NCI-H82 treated with DMSO at 0.1 percent for 48 hours (cell line): Measurements from ENCODE around the gene NHSL1.

ENCODE experiments used
- DNase-seq: peaks from one replicate; lab custom pipeline; 2025; ENCODE audit not compliant: unreplicated experiment; lab: John Stamatoyannopoulos, UW

The NHSL1 gene

DNA sequence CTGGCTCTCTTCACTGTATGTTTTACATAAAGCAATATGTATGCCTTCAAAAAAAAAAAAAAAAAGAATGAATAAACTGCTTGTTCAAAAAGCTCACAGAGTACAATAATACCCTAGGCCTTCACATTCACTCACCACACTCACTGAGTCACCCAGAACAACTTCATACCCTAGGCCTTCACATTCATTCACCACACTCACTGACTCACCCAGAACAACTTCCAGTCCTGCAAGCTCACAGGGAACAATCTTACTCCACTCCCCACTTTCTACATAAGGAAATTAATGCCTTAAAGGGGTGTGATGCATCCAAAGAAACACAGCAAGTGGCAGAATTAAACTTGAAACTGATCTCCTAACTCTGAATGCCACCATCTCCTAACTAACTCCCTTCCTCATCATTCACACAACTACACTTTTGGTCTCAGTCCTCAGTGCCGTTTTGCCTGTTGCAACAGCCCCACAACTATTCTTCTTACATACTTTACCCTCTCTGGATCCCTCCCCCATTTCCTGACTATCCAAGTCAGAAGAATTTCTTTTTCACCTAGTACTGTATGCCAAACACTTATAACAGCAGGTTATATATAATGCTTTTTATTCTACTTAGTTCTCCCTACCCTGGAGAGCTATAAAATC, 34.2 kb downstream of the NHSL1 start:
- no peak for DNase-seq

DNA sequence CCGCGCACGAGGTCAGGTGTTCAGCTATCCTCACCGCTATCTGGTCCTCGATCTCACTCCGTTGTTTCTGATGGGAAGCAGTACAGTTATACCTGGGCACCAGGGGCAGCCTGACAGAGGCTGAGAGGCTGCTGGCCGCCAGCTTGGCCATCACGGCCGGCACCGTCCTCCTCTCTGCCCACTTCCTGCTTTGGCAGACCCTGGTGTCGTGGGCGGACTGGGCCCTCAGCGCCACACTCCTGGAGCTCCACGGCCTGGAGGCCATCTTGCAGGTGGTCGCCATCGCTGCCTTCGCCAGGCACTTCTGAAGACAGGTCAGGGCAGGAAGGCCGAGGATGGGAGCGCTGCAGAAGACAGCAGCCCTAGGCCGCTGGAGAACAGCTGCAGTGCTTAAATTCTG, 35.2 kb downstream of the NHSL1 start:
- DNase-seq, result no peak

GRCh38 chr6:138461647-138462046, 37.6 kb downstream of the NHSL1 start:
- no peak for DNase-seq

DNA sequence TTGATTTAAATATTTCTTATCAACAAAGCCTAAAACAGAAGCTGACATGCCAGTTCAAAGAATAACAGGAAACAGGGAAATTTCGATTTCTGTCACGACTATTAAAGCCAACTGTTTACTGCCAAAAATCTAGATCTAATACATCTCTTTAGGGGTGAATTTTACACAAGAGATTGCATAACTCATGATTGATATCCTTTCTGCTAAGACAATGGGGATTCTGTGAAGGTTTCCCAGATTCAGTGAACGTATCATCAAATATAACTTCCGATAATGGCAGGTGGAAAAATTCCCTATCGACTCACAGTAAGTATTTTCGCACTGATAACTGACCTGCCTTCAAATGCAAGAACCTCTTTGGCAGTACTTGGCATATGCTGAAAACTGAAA, 42.9 kb downstream of the NHSL1 start:
- no peak for DNase-seq

- no peak for DNase-seq
Observed at GRCh38 chr6:138455746-138456400, 43.4 kb downstream of the NHSL1 start.

DNA sequence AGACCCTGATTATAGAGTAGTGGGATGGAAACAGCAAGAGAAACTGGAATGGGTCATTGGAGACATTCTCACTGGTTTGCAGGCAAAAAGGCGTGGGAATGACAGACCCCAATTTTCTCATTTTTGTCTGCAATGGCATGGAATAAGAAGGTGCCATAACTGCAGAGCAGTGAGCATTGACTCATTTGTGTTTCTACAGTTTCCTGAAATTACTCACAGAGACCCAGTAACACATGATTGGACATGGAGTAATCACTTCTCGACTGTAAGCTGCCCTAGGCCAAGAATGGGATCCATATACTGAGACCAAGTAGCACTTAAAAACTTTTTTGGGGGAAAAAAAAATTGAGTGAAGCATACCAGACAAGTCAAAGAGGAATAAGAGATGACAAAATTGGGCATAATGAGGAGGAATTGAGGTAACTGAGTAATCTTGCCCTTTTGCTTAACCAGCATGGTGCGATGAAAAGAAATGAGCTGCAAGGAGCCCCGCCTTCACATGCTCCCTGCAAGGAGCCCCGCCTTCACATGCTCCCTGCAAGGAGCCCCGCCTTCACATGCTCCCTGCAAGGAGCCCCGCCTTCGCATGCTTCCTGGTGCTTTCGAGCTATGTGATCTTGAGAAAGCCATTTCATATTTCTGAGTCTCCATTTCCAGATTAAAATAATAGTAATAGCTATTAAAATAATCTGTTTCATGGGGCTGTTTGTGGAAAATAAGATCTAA, 44.1 kb downstream of the NHSL1 start:
- DNase-seq, result no peak

GRCh38 chr6:138451043-138451442, 48.3 kb downstream of the NHSL1 start:
- DNase-seq, result no peak

- no peak for DNase-seq
Observed at GRCh38 chr6:138450445-138450844, 48.8 kb downstream of the NHSL1 start.

- no peak for DNase-seq
Observed at GRCh38 chr6:138446821-138447220, 52.5 kb downstream of the NHSL1 start.

GRCh38 chr6:138443979-138444378, 55.3 kb downstream of the NHSL1 start:
- no peak for DNase-seq

DNA sequence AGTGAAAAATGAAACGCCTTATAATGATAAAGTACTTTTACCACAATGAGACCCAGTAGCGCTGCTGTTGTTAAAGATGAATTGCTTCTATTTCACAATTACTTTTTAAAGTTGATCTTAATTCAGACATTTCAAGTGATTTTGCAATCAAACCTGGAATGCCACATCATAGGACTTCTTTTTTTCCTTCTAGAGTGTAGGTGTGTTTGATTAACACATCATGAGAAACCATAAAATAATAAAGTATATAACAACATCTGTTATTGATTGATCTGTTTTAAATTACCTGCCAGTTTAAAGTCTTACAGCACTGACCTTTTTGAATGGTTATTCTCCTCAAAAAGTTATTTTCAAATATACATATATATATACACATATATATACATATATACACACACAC, 56.6 kb downstream of the NHSL1 start:
- DNase-seq, result no peak

- no peak for DNase-seq
Observed at GRCh38 chr6:138441965-138442364, 57.3 kb downstream of the NHSL1 start.

GRCh38 chr6:138440758-138441357, 58.4 kb downstream of the NHSL1 start:
- DNase-seq, result no peak

- no peak for DNase-seq
Observed at GRCh38 chr6:138440296-138440695, 59.0 kb downstream of the NHSL1 start.

DNA sequence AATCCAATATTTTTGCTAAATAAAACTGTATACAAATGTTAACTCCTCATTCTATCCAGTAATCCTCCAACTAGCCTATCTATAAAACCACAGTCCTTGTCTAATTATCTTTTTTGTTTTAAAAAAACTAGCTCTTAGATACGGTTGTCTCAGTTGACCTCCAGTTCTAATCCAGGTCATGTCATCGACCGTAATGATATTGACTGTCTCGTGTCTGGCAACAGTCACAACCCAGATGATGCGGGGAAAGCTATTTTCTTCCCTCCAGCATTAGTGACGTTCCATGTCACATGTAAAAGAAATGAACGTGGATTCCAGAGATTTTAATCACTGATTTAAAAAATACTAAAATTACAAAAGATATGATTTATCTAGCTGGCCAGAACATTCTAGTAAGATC, 59.7 kb downstream of the NHSL1 start:
- no peak for DNase-seq

DNA sequence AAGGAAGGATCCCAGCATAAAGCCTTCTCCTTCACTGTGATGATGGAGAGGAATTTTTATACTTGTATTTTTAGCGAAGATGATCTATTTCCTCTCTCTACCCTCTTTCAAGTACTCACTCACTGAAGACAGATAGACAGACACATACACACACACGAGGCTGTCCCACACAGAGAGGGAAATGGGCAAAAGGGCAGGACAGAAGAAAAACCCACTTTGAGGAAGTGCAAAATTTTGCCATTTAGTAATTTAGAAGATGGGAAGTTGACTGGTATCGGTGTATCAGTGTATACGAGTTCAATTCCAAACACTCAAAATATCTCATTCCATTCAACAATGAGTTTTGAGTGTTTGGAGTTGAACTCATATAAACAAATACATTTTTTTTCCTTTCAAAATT, 64.4 kb downstream of the NHSL1 start:
- no peak for DNase-seq

DNA sequence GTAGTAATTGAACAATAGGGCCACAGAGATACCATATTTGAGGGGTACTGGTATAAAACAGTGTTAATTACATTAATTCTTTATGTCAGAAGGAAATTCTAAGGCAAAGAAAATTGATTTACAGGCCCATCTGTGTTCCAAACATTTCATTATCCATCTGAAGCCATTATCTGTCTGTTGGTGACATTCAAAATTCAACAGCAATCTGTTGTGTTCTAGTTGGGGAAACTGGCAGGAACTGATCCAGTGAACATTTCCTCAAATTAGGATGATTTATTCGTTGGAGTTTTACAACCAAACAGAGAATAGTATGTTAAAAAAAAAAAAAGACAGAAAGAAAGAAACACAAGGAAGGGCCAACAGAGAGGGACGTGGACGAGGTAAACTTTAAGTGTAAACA, 65.2 kb downstream of the NHSL1 start:
- DNase-seq, result no peak

- DNase-seq, result no peak
Observed at GRCh38 chr6:138432063-138432356, 67.3 kb downstream of the NHSL1 start.

- no peak for DNase-seq
Observed at GRCh38 chr6:138431256-138432062, 67.8 kb downstream of the NHSL1 start.

DNA sequence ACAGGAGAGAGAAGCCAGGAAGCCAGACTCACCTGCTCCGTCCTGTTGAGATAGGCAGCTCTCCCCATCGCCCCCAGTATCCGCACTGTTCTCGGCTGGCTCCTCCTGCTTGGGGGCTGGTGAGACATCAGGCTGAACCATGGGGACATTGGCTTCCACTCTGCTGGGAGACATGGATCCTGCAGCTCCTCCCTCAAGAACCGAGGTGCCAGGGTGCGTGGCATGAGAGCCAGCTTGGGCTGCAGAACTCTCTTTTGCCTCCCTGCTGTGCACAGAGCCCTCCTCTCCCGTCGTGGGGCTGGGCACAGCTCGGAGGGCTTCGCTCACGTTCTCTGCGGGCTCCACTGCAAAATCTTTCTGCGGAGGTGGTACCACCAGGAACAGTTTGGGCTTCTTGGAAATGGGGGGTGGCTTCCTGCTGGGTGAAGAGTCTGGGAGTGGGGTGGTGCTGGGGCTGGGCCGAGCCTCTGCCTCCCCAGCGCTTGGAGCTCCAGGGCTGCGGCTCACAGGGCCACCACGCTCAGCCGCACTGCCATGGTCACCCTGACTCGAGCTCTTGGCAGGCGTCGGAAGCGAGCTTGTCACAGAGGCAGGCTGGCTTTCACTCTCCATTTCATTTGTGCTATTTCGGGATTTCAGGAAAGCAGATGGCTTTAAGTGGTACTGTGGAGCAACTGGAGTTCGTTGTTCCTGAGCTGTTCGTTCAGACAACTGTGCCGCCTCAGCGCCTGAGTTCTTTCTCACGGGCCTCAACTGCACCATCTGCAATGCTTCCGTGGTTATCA, 68.7 kb downstream of the NHSL1 start:
- no peak for DNase-seq

- DNase-seq, result no peak
Observed at GRCh38 chr6:138429761-138430160, 69.5 kb downstream of the NHSL1 start.
